ENCODE results near the gene STK11.
"Not testable (repeated sequence)": the region's sequence is repeated elsewhere in the genome, so short reads cannot be mapped to it uniquely, and the experiment has no call there.

DNA sequence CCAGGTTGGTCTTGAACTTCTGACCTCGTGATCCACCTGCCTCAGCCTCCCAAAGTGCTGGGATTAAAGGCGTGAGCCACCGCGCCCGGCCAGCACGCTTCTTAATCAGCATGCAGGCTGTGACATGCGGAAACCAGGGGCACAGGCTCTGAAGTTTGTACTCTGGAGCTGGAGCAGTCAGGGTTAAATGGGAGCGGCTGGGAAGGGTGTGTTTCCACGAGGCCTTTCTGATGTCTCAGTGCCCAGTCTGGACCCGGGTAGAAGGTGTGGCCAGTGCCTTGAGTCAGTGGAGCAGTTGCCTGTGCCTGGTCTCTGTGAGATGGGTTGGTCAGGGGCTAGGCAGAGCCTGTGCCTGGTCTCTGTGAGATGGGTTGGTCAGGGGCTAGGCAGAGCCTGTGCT lies 3.3 kb downstream of the STK11 start:
- not testable (repeated sequence) for TF ChIP-seq CTCF, POLR2A, EP300, POLR2AphosphoS5 (IDR thresholded peaks at IDR 0.05)

Measured in gastroesophageal sphincter (tissue), 3 donors.